Neural cell (in vitro differentiated cells): ENCODE results near the gene ALG13. TPM values are rescaled to one million over a fixed set of nuclear protein-coding genes. Genes with fewer than 3 reads are reported as not detected.

Experiments
- H2AFZ ChIP-seq: fragments of 200-600, 300-800 bp; sonication (generic), shearing (Covaris generic); 2 replicates; pipeline ENCODE4 v1.6.0; 2014; ENCODE audit warnings: low read depth, mild to moderate bottlenecking, antibody characterized with exemption, low read length, moderate library complexity
- H3F3A ChIP-seq: fragments of 200-600 bp; shearing (Covaris generic); 2 replicates; pipeline ENCODE4 v1.6.1; 2016; ENCODE audit warnings: mild to moderate bottlenecking, moderate library complexity, mixed read lengths, antibody characterized with exemption, low read length; ENCODE audit not compliant: insufficient read depth, poor library complexity, severe bottlenecking
- H3K27ac ChIP-seq: fragments of 200-600, 300-800 bp; sonication (generic), shearing (Covaris generic); 2 replicates; pipeline ENCODE4 v1.5.1; 2014; ENCODE audit warnings: mild to moderate bottlenecking, low read length, moderate library complexity
- H3K27me3 ChIP-seq: fragments of 300-800, 200-600 bp; sonication (generic), shearing (Covaris generic); 2 replicates; pipeline ENCODE4 v1.6.0; 2014; ENCODE audit warnings: mild to moderate bottlenecking, low read depth, low read length, moderate library complexity; ENCODE audit not compliant: insufficient read depth
- H3K36me3 ChIP-seq: fragments of 300-800, 200-600 bp; sonication (generic), shearing (Covaris generic); 2 replicates; pipeline ENCODE4 v1.5.1; 2014; ENCODE audit warnings: mild to moderate bottlenecking, antibody characterized with exemption, low read length, moderate library complexity; ENCODE audit not compliant: insufficient read depth
- H3K4me2 ChIP-seq: fragments of 300-800, 200-600 bp; sonication (generic), shearing (Covaris generic); 2 replicates; pipeline ENCODE4 v1.6.0; 2014; ENCODE audit warnings: mild to moderate bottlenecking, low read length
- H3K4me3 ChIP-seq: fragments of 300-800, 200-600 bp; sonication (generic), shearing (Covaris generic); 2 replicates; pipeline ENCODE4 v1.5.1; 2014; ENCODE audit warnings: mild to moderate bottlenecking, low read length, moderate library complexity
- H3K79me2 ChIP-seq: fragments of 200-600 bp; shearing (Covaris generic); replicated peaks from 2 replicates; pipeline ENCODE4 v1.6.0; 2014; ENCODE audit warnings: mild to moderate bottlenecking, low read length, moderate library complexity; ENCODE audit not compliant: insufficient read depth
- H3K9ac ChIP-seq: fragments of 300-800, 200-600 bp; sonication (generic), shearing (Covaris generic); 2 replicates; pipeline ENCODE4 v1.6.1; 2016; ENCODE audit warnings: mild to moderate bottlenecking, low read length, mixed read lengths
- H3K9me2 ChIP-seq: fragments of 200-600 bp; shearing (Covaris generic); 2 replicates; pipeline ENCODE4 v1.6.1; 2016; ENCODE audit warnings: mild to moderate bottlenecking, low read length, mixed read lengths; ENCODE audit not compliant: insufficient read depth
- H3K9me3 ChIP-seq: fragments of 200-600, 300-800 bp; sonication (generic), shearing (Covaris generic); 2 replicates; pipeline ENCODE4 v1.6.1; 2016; ENCODE audit warnings: mild to moderate bottlenecking, mixed run types, low read length, moderate library complexity, mixed read lengths
- H4K20me1 ChIP-seq: fragments of 200-600 bp; shearing (Covaris generic); 2 replicates; pipeline ENCODE4 v1.6.1; 2016; ENCODE audit warnings: mild to moderate bottlenecking, mixed run types; ENCODE audit not compliant: insufficient read depth
- EP300 ChIP-seq: fragments of 450-650 bp; conservative IDR thresholded peaks from 2 replicates; pipeline ENCODE4 v1.6.1; 2014; ENCODE audit warnings: antibody characterized with exemption, mild to moderate bottlenecking, moderate library complexity; ENCODE audit not compliant: poor library complexity, severe bottlenecking
- EZH2 ChIP-seq: fragments of 200-600, 300-800 bp; shearing (Covaris generic), sonication (generic); IDR thresholded peaks from 2 replicates; pipeline ENCODE4 v1.6.1; 2014; ENCODE audit warnings: antibody characterized with exemption, low read length, borderline replicate concordance, mild to moderate bottlenecking; ENCODE audit not compliant: insufficient read depth, poor library complexity, severe bottlenecking
- MXI1 ChIP-seq: fragments of 450-650 bp; conservative IDR thresholded peaks from 2 replicates; pipeline ENCODE4 v1.6.1; 2014; ENCODE audit warnings: antibody characterized with exemption, mild to moderate bottlenecking; ENCODE audit not compliant: poor library complexity, severe bottlenecking
- POLR2AphosphoS5 ChIP-seq: IDR thresholded peaks from 2 replicates; pipeline ENCODE4 v1.6.1; 2012
- RAD21 ChIP-seq: fragments of 450-650 bp; conservative IDR thresholded peaks from 2 replicates; pipeline ENCODE4 v1.6.1; 2014; ENCODE audit warnings: antibody characterized with exemption, mild to moderate bottlenecking, moderate library complexity
- SMC3 ChIP-seq: fragments of 450-650 bp; conservative IDR thresholded peaks from 2 replicates; pipeline ENCODE4 v1.6.1; 2014; ENCODE audit warnings: antibody characterized with exemption, mild to moderate bottlenecking, moderate library complexity; ENCODE audit not compliant: poor library complexity
- TAF1 ChIP-seq: IDR thresholded peaks from 2 replicates; pipeline ENCODE4 v1.6.1; 2012; ENCODE audit warnings: low read depth
- polyA plus RNA-seq: library from polyadenylated mRNA; depleted of rRNA; stranded (reverse); fragments of >200 nt; gene quantifications from 2 replicates; pipeline ENCODE4 v1.2.3, GENCODE V29; 2014
- TF ChIP-seq, protein P1 (sequence below): fragments of 450-650 bp; IDR thresholded peaks from 2 replicates; pipeline ENCODE4 v1.5.1; 2014; ENCODE audit warnings: antibody characterized with exemption, mild to moderate bottlenecking, moderate library complexity; ENCODE audit not compliant: poor library complexity, severe bottlenecking
- TF ChIP-seq, protein P2 (sequence below): IDR thresholded peaks from 2 replicates; pipeline ENCODE4 v1.6.1; 2012; ENCODE audit warnings: borderline replicate concordance

The ALG13 gene
- polyA plus RNA-seq, 1 donor from 2014 or later, result 57.9 TPM

DNA sequence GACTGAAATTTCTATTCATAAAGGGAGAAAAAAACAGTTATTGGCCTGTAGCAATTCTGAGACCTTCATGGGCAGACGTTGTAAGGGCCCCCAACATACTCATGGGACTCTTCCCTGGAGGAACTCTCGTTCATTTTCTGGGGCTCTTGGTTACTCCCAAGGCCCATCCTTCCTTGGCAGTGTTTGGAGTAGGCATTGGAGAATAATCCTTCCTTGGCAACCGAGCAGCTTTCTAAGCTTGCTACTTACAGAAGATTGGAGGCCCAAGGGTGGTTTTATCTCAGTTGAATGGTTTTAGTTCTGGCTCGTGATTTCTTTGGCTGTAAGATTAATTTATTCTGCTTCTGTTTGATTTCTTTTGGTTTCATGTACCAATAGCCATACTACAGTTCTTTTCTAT, 50.4 kb downstream of the ALG13 start:
- Histone ChIP-seq H3K4me2 (no peak overlapping the region), H3K9me3 (no peaks in the 10 kb centered on the region)
- TF ChIP-seq EZH2 (no peak), EP300 (no peak), POLR2AphosphoS5 (no peak), MXI1 (no peak), RAD21 (no peak), TAF1 (no peak), SMC3 (no peak)
- TF ChIP-seq, protein P1, sequence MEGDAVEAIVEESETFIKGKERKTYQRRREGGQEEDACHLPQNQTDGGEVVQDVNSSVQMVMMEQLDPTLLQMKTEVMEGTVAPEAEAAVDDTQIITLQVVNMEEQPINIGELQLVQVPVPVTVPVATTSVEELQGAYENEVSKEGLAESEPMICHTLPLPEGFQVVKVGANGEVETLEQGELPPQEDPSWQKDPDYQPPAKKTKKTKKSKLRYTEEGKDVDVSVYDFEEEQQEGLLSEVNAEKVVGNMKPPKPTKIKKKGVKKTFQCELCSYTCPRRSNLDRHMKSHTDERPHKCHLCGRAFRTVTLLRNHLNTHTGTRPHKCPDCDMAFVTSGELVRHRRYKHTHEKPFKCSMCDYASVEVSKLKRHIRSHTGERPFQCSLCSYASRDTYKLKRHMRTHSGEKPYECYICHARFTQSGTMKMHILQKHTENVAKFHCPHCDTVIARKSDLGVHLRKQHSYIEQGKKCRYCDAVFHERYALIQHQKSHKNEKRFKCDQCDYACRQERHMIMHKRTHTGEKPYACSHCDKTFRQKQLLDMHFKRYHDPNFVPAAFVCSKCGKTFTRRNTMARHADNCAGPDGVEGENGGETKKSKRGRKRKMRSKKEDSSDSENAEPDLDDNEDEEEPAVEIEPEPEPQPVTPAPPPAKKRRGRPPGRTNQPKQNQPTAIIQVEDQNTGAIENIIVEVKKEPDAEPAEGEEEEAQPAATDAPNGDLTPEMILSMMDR, result no peak
- TF ChIP-seq, protein P2, sequence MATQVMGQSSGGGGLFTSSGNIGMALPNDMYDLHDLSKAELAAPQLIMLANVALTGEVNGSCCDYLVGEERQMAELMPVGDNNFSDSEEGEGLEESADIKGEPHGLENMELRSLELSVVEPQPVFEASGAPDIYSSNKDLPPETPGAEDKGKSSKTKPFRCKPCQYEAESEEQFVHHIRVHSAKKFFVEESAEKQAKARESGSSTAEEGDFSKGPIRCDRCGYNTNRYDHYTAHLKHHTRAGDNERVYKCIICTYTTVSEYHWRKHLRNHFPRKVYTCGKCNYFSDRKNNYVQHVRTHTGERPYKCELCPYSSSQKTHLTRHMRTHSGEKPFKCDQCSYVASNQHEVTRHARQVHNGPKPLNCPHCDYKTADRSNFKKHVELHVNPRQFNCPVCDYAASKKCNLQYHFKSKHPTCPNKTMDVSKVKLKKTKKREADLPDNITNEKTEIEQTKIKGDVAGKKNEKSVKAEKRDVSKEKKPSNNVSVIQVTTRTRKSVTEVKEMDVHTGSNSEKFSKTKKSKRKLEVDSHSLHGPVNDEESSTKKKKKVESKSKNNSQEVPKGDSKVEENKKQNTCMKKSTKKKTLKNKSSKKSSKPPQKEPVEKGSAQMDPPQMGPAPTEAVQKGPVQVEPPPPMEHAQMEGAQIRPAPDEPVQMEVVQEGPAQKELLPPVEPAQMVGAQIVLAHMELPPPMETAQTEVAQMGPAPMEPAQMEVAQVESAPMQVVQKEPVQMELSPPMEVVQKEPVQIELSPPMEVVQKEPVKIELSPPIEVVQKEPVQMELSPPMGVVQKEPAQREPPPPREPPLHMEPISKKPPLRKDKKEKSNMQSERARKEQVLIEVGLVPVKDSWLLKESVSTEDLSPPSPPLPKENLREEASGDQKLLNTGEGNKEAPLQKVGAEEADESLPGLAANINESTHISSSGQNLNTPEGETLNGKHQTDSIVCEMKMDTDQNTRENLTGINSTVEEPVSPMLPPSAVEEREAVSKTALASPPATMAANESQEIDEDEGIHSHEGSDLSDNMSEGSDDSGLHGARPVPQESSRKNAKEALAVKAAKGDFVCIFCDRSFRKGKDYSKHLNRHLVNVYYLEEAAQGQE, result no peak

DNA sequence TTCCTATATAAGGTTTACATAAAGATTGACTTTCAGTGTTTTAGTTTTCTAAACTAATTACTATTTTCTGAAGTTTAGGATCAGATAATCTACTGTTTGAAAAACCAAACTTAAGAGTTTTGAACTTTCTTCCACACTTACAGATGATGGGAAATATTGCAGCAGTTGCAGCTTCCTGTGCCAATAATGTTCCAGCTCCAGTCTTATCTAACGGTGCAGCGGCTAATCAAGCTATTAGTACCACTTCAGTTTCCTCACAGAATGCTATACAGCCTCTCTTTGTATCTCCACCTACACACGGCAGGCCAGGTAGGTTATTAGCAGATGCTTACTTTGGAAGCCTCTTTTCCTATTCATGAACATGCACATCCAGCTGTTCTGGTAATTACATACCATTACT, 55.6 kb downstream of the ALG13 start:
- Histone ChIP-seq H3K36me3 (no peaks in the 10 kb centered on the region), H3K9me2 (no peaks in the 10 kb centered on the region), H2AFZ (no peak overlapping the region), H3K27ac (no peak overlapping the region), H3K27me3 (no peaks in the 10 kb centered on the region), H3K4me2 (no peak overlapping the region), H3K9ac (no peak overlapping the region), H3K79me2 (no peaks in the 10 kb centered on the region), H4K20me1 (no peaks in the 10 kb centered on the region), H3K9me3 (no peaks in the 10 kb centered on the region), H3K4me3 (no peak overlapping the region), H3F3A (no peaks in the 10 kb centered on the region)
- no peak for TF ChIP-seq EZH2
- TF ChIP-seq, protein P2, result no peak
- TF ChIP-seq, protein P1, result no peak
- no peak for TF ChIP-seq RAD21
- TF ChIP-seq POLR2AphosphoS5, result no peak
- TF ChIP-seq SMC3, result no peak
- TF ChIP-seq TAF1, result no peak
- TF ChIP-seq EP300, result no peak
- no peak for TF ChIP-seq MXI1

More for the DNA sequence above, 50.4 kb downstream of the ALG13 start:
- no peak overlapping the region for H3K4me3 ChIP-seq
- H3K27me3 ChIP-seq, result no peaks in the 10 kb centered on the region
- no peaks in the 10 kb centered on the region for H3K36me3 ChIP-seq
- no peak overlapping the region for H2AFZ ChIP-seq
- H3K27ac ChIP-seq, result no peak overlapping the region
- no peak overlapping the region for H3K9ac ChIP-seq
- H4K20me1 ChIP-seq, result no peaks in the 10 kb centered on the region
- H3F3A ChIP-seq, result no peaks in the 10 kb centered on the region
- no peaks in the 10 kb centered on the region for H3K79me2 ChIP-seq
- H3K9me2 ChIP-seq, result no peaks in the 10 kb centered on the region
